Eye (tissue), 1 donor: Measurements from ENCODE around the gene KCNMB2.

Experiments
- DNase-seq: peaks from one replicate; pipeline ENCODE4 v3.0.0-alpha.2; 2015

The KCNMB2 gene

DNA sequence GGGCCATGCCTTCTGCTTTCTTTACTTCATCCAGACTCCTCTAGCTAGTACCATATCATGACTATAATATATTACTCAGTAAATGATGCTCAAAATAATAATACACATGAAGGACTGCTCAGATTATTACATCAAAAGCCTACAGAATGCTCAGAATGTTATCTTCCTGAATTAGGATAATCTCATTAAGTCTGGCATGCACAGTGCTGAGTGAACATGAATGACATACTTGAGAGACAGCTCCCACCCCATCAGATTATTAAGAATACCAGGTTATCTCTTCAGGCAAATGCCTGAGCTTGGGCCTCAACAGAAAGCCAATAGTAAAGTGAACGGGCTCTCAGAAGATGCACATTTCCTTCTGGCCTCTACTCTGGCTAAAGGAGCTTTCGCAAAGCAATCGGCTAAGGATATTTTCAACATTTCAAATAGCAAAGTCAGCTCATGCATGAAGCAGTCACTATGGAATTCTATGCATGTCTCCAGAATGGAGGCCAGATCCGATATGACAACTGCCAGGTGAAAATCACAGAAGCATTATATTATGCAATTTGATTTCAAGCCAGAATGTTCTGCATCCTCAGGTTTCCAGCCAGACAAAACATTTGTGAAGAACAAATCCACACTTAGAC is 122.6 kb downstream of the KCNMB2 start:
- peak; percentile 73 for DNase-seq

DNA sequence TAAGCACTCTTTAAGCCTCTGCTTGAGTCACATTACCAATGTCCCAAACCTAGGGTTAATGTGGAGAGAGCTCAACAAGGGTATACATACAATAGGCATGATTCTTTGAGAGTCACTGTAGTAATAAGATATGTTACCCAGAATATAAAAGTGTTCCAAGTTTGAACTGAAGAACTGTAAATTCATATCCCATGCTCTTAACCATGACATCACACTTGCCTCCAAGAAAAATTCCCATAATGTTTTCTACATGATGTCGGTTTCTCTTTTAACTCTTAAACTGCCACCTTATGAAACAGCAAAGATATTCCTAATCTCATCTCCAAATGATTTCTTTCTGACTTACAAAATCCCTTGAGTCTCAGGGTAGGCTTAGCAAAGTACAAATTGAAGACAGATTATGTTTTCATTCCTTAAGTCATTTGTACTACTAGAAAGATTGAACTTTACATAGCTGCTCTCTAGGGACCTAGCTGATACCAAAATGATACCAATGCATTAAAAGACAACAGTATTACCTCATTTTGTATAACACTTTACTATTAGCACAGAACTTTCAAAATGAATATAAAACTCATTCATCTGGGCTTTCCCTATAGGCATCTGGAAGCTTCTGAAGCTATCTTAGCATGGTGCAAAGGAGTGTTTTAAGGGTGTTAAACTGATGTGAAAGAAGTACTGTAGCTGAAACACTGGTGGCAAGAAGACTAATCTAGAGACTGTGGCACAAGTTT is 127.1 kb downstream of the KCNMB2 start:
- DNase-seq, result no peak

GRCh38 chr3:178665747-178666146 is 129.5 kb downstream of the KCNMB2 start:
- no peak for DNase-seq

DNA sequence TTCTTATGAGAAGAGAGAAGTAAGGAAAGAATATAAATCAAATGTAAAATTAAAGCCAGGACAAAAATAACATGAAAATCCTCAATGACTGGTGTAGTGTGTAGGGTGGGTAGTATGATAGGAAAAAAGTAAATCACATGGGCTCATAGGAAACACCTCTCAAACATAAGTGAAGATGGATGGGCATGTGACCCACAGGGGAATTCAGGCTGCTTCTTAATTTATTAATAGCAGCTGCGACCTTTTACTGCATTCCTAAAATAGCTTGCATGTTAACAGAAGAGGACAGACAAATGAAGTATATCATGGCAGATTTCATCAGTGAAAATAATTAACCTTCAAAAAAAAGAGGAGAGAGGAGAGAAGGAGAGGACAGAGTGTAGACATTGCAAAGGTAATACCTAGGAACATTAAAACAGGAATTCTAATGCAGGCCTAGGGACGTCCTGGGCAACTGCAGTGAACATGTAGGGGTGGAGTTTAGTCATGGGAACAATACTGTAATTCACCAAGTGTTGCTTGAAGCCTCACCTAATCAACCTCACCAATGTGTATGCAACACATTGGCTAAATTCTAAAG is 132.9 kb downstream of the KCNMB2 start:
- peak; percentile 32 for DNase-seq

GRCh38 chr3:178669758-178670157 is 133.5 kb downstream of the KCNMB2 start:
- DNase-seq, result no peak

DNA sequence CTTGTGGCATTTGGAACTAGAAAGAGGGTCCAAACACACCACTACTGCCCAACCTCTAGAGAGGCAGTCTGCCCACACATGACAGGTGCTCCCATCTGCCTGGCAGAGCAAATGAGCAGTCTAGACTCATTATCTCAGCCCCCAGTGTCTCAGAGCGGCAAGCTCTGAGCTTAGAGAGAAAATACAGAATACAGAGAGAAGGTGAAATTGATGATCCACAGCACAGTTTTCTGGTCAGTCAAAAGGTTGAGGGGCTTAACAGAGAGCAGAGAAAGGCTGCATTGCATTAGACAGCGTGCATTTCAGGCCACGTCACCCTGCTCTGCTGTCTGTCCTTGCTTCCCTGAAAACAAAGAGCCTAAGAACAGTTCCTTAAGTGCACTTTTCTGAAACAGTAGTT is 135.1 kb downstream of the KCNMB2 start:
- peak; percentile 37 for DNase-seq

DNA sequence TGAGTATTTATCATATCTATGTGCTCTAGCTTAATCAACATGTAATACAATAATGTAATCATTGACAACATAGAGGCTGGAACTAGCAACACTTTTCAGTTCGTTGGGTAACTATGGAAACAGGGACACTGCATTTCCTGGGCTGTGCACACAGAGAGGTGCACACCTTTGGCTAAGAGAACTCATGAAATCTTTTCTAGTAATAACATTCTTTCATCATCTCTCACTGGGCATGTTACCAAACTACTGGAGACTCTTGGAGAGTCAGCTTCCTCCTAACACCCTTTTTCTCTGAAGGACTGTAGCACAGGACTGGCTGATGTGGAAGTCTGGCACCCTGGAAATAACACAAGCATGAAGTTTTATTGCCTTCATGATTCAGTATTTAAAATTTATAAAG is 135.6 kb downstream of the KCNMB2 start:
- DNase-seq, result no peak

- no peak for DNase-seq
Observed at GRCh38 chr3:178672275-178672674, 136.0 kb downstream of the KCNMB2 start.

DNA sequence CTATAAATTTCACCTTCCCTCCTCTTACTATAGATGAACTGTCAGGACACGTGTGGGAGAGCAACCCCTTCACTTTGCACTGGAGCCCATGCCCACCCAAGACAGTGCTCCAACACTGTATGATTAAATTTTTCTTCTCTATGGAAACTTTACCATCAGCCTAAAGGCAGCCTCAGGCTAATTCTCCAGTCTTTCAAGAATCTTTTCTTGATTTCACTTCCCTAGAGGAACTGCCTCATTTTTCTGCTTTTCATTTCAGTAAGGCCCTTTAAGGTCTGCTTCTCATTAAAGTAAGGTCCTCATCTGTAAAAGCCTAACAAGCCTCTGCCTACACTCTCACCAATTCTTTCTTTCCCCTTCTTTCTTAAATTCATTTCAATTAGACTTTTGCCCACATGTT is 137.3 kb downstream of the KCNMB2 start:
- no peak for DNase-seq

- DNase-seq, result no peak
Observed at GRCh38 chr3:178676077-178676476, 139.8 kb downstream of the KCNMB2 start.

GRCh38 chr3:178676942-178677790 is 140.9 kb downstream of the KCNMB2 start:
- no peak for DNase-seq

GRCh38 chr3:178677961-178678360 is 141.7 kb downstream of the KCNMB2 start:
- DNase-seq, result no peak

GRCh38 chr3:178680037-178680436 is 143.8 kb downstream of the KCNMB2 start:
- no peak for DNase-seq

GRCh38 chr3:178680489-178680888 is 144.3 kb downstream of the KCNMB2 start:
- DNase-seq, result no peak

DNA sequence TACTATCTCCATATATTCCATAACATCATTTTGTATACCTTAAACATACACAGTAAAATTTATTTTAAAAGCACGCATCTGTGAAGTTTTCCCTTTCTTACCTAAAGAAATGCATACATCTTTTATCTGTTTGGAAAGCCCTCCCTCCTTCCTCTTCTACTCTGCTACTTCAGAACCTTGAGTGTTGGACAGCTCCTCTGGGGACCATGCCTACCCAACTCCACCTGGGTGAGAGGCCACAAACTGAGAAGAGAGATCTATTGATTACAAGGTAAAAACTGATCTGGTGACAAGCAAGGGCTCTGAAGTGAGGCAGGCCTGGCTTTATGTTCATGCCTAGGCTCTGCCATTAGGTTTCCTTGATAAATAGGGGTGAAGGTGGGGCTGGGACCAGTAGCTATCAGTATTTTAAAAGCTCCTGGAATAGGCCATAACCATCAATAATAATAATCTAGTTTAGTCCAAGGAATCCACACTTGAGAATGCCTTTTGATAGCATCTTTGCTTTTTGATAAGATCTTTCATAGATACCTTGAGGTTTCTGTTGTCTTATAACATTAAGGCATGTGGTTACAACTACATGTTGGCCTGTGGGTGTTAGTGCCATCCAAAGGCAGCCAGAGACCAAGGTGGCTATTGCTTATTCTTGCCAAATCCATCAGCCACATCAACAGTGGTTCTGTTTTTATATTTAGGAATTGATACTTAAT is 148.8 kb downstream of the KCNMB2 start:
- DNase-seq, result peak; percentile 30

DNA sequence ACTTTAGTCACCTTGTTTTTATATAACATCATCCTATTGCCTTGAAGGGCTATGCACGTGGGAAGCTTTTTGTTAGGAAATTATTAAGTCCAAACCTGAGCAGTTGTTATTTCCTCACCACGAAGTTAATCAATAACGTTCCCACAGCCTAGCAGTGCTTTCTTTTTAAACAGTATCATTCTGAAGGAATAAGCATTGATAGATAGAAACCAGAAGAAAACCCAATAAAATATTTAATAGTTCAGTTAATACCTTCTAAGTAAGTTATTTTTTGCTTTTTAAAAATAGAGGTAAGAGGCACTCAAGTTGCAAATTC is 149.3 kb downstream of the KCNMB2 start:
- no peak for DNase-seq

DNA sequence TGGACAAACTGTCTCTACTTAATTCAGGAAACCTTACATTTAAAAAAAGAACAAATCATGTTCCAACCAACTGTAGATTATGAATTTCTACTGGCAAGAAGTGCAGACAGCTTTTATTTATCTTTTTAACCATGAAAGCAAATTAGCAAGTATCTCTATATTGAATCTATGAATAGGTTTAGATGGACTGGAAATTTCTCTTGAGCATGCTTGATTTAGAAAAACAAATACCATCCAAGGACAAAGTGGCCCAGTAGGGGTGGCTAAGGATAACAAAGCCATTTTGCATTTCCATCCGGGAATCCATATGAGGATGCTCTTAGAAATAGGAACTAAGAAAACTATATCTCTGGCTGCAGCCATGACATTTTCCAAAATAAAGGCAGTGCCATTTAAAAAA is 150.6 kb downstream of the KCNMB2 start:
- DNase-seq, result no peak

- DNase-seq, result no peak
Observed at GRCh38 chr3:178690571-178690970, 154.3 kb downstream of the KCNMB2 start.

DNA sequence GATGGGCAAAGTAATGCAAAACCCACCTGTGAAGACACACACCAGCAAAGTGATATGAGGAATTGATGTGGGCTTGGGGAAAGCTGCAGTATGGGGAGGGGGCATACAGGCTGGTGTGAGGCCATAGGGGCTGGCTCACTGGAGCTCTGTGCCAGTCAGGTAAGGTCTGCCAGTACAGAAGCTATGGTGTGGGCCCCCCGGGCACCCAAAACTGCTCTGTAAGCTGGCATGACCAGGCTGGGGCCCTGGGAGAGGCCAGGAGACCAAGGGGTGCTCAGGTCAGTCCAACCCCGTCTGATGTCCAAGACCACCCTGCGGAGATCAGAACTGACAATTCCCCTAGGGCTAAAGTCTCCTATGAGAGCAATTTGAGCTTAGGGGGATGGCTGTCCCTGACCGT is 163.1 kb downstream of the KCNMB2 start:
- no peak for DNase-seq

DNA sequence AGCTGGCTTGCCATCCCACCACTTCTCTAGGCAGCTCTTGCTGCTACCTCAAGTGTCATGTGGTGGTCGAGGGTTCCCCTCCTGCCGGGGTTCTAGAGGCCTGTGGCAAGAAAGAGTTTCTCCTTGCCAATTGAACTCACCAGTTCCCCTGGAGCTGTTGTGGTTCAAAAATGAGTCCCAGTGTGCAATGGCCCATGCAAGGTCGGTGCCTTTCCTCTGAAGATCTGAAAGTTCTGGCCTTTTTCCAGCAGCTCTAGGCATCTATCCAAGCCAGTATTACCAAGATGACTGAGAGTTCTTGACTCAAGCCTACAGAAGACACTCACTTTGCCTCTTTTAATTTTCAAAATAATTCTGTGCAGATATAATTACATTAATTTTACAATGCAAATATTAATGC is 163.6 kb downstream of the KCNMB2 start:
- DNase-seq, result no peak

DNA sequence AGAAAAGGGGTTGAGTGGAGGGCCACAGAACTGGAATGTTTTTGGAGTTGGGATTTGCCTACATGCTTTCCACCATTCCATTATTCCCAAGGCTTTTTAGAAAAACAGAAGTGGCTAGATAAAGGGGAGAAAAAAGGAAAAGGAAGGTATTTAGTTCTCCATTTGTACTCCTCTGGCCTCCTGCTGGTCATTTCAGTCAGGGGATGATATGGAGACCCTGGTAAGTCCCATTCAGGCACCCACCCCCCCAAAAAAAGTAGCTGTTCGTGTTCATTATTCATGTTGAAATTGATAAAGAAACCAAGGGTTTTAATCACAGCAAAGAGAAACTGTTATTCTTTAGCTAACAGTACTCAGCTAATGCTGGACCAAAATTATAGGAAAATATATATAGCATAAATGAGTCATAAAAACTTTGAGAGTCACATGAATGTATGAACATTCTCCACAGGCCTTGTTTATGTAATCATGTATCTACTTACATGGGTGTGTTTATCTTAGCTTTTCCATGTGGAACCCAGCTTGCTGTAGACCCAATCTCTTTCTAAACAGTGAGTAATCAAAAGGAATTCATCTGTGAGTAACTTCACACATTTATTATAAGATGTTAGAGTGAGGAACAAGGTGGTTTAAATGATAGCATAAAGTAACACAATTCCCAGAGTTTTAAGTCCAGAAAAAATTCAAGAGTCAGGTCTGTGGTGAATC is 167.2 kb downstream of the KCNMB2 start:
- no peak for DNase-seq

DNA sequence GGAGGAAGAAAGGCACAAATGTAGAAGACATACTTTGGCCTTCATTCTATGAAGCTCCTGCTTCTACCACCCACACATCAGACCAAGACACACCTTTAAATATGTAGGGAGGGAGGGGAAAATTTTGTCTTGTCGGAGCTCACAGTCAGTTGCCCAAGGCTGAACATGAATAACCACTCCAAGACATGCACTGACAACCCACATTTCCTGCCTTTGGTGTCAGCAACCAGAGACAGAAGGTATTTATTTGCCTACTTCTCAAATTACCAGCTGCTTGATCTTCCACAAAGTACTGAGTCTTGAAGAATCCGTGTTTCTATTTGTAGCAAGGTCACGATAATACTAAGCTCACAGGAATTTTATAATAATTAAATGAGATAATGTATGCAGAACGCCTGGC is 169.7 kb downstream of the KCNMB2 start:
- peak; percentile 39 for DNase-seq
